ENCODE data around the gene FAM174C.

FAM174C gene

GRCh38 chr19:1231729-1232637 lies 43.3 kb upstream of the FAM174C start:
- Histone ChIP-seq H3K27ac (ENCODE audit: insufficient read depth, low read length, poor library complexity, severe bottlenecking) (no peak overlapping the region), H3K4me3 (ENCODE audit: insufficient read depth, low read depth, low read length, poor library complexity, severe bottlenecking) (no peak overlapping the region), H3K9me3 (ENCODE audit: control insufficient read depth, low read length) (no peaks in the 10 kb centered on the region), H3K27me3 (replicated peaks; ENCODE audit: control insufficient read depth, insufficient read depth, low read length, poor library complexity, severe bottlenecking) (peaks cover 2% of the 10 kb centered on the region), H3K4me1 (ENCODE audit: control insufficient read depth, insufficient read depth, low read length, poor library complexity, severe bottlenecking) (no peaks in the 10 kb centered on the region), H3K36me3 (ENCODE audit: control insufficient read depth, insufficient read depth, low read length) (peaks cover 10% of the 10 kb centered on the region)
- no peak for DNase-seq

DNA sequence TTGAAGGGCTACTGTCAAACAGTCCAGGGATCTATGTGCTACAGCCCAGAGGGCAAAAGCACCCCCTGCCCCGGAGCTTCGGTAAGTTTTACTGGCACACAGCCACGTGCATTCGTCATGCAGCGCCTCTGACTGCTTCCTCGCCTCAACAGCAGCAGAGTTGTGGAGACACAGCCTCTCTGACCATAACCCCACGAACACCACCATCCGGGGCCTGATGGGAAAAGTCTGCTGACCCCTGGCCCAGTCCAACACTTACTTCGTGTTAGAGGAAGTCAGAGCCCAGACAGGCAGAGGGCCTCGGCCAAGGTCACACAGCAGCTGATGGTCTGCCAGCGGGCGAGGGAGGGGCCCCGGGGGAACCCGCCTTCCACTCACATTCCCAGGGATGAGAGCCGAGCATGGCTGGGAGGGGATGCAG lies 42.7 kb upstream of the FAM174C start:
- Histone ChIP-seq H3K4me1 (ENCODE audit: control insufficient read depth, insufficient read depth, low read length, poor library complexity, severe bottlenecking) (no peaks in the 10 kb centered on the region), H3K36me3 (ENCODE audit: control insufficient read depth, insufficient read depth, low read length) (peaks cover 3% of the 10 kb centered on the region), H3K4me3 (ENCODE audit: insufficient read depth, low read depth, low read length, poor library complexity, severe bottlenecking) (no peak overlapping the region), H3K27ac (ENCODE audit: insufficient read depth, low read length, poor library complexity, severe bottlenecking) (no peak overlapping the region), H3K27me3 (replicated peaks; ENCODE audit: control insufficient read depth, insufficient read depth, low read length, poor library complexity, severe bottlenecking) (peaks cover 6% of the 10 kb centered on the region), H3K9me3 (ENCODE audit: control insufficient read depth, low read length) (no peaks in the 10 kb centered on the region)
- no peak for DNase-seq

GRCh38 chr19:1233115-1233667 lies 42.1 kb upstream of the FAM174C start:
- DNase-seq, result no peak
- H3K27ac ChIP-seq (ENCODE audit: insufficient read depth, low read length, poor library complexity, severe bottlenecking), result no peak overlapping the region
- peaks cover 1% of the 10 kb centered on the region for H3K4me1 ChIP-seq (ENCODE audit: control insufficient read depth, insufficient read depth, low read length, poor library complexity, severe bottlenecking)
- H3K27me3 ChIP-seq (replicated peaks; ENCODE audit: control insufficient read depth, insufficient read depth, low read length, poor library complexity, severe bottlenecking), result peaks cover 6% of the 10 kb centered on the region
- no peaks in the 10 kb centered on the region for H3K36me3 ChIP-seq (ENCODE audit: control insufficient read depth, insufficient read depth, low read length)
- no peaks in the 10 kb centered on the region for H3K9me3 ChIP-seq (ENCODE audit: control insufficient read depth, low read length)
- H3K4me3 ChIP-seq (ENCODE audit: insufficient read depth, low read depth, low read length, poor library complexity, severe bottlenecking), result no peak overlapping the region

GRCh38 chr19:1234051-1234954 lies 41.0 kb upstream of the FAM174C start:
- H3K27me3 ChIP-seq (replicated peaks; ENCODE audit: control insufficient read depth, insufficient read depth, low read length, poor library complexity, severe bottlenecking), result peaks cover 6% of the 10 kb centered on the region
- DNase-seq, result no peak
- H3K4me3 ChIP-seq (ENCODE audit: insufficient read depth, low read depth, low read length, poor library complexity, severe bottlenecking), result no peak overlapping the region
- H3K4me1 ChIP-seq (ENCODE audit: control insufficient read depth, insufficient read depth, low read length, poor library complexity, severe bottlenecking), result peaks cover 4% of the 10 kb centered on the region
- H3K9me3 ChIP-seq (ENCODE audit: control insufficient read depth, low read length), result no peaks in the 10 kb centered on the region
- no peaks in the 10 kb centered on the region for H3K36me3 ChIP-seq (ENCODE audit: control insufficient read depth, insufficient read depth, low read length)
- H3K27ac ChIP-seq (ENCODE audit: insufficient read depth, low read length, poor library complexity, severe bottlenecking), result no peak overlapping the region

- Histone ChIP-seq H3K4me1 (ENCODE audit: control insufficient read depth, insufficient read depth, low read length, poor library complexity, severe bottlenecking) (peaks cover 9% of the 10 kb centered on the region), H3K36me3 (ENCODE audit: control insufficient read depth, insufficient read depth, low read length) (no peaks in the 10 kb centered on the region), H3K4me3 (ENCODE audit: insufficient read depth, low read depth, low read length, poor library complexity, severe bottlenecking) (no peak overlapping the region), H3K9me3 (ENCODE audit: control insufficient read depth, low read length) (no peaks in the 10 kb centered on the region), H3K27me3 (replicated peaks; ENCODE audit: control insufficient read depth, insufficient read depth, low read length, poor library complexity, severe bottlenecking) (peaks cover 6% of the 10 kb centered on the region), H3K27ac (ENCODE audit: insufficient read depth, low read length, poor library complexity, severe bottlenecking) (no peak overlapping the region)
- no peak for DNase-seq
Observed at GRCh38 chr19:1234955-1235380, 40.4 kb upstream of the FAM174C start.

DNA sequence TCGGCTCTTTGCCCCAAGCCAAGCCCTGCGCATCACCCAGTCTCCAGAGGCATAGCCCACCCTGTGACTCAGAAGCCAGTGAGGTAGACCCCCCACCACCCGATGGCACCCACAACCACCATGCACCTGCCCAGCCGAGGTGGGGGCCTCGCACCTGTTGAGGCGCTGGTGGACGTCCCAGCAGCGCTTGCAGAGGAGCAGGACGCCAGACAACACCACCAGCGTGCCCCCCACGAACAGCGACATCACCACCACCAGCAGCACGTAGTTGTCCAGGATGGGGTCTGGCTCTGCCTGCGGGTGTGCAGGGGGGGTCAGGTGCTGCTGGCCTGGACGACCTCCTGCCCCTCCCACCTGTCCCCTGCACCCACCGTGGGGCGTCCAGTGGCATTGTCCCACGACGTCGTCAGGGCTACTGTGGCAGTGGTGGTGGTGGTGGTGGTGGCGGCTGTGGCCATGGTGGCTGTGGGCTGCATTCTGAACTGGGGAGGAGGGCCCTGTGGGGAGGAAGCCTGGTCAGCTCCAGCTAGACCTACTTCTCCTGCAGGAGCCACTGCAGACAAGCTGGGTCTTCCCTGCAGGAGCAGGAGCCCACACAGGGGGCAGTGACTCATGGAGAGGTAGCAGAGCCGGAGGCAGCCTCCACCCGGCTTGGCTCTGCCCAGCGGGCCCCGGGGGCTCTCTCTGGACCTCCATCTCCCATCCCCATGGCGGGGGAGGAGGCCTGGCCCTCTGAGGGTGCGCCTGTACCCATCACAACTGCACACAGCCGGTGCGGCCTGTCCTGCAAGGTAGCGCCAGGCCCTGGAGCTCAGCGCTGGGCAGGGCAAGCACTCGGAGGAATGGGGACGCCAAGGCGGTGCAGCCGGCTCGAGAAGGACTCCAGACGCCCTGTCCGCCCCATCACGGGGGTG lies 39.4 kb upstream of the FAM174C start:
- DNase-seq, result no peak
- no peak overlapping the region for H3K27ac ChIP-seq (ENCODE audit: insufficient read depth, low read length, poor library complexity, severe bottlenecking)
- H3K4me3 ChIP-seq (ENCODE audit: insufficient read depth, low read depth, low read length, poor library complexity, severe bottlenecking), result no peak overlapping the region
- peaks cover 17% of the 10 kb centered on the region for H3K4me1 ChIP-seq (ENCODE audit: control insufficient read depth, insufficient read depth, low read length, poor library complexity, severe bottlenecking)
- no peaks in the 10 kb centered on the region for H3K9me3 ChIP-seq (ENCODE audit: control insufficient read depth, low read length)
- H3K36me3 ChIP-seq (ENCODE audit: control insufficient read depth, insufficient read depth, low read length), result no peaks in the 10 kb centered on the region
- peaks cover 6% of the 10 kb centered on the region for H3K27me3 ChIP-seq (replicated peaks; ENCODE audit: control insufficient read depth, insufficient read depth, low read length, poor library complexity, severe bottlenecking)

GRCh38 chr19:1236576-1236975 lies 38.8 kb upstream of the FAM174C start:
- DNase-seq, result no peak
- H3K36me3 ChIP-seq (ENCODE audit: control insufficient read depth, insufficient read depth, low read length), result no peaks in the 10 kb centered on the region
- no peaks in the 10 kb centered on the region for H3K9me3 ChIP-seq (ENCODE audit: control insufficient read depth, low read length)
- H3K4me1 ChIP-seq (ENCODE audit: control insufficient read depth, insufficient read depth, low read length, poor library complexity, severe bottlenecking), result peaks cover 22% of the 10 kb centered on the region
- peaks cover 6% of the 10 kb centered on the region for H3K27me3 ChIP-seq (replicated peaks; ENCODE audit: control insufficient read depth, insufficient read depth, low read length, poor library complexity, severe bottlenecking)
- H3K27ac ChIP-seq (ENCODE audit: insufficient read depth, low read length, poor library complexity, severe bottlenecking), result no peak overlapping the region
- no peak overlapping the region for H3K4me3 ChIP-seq (ENCODE audit: insufficient read depth, low read depth, low read length, poor library complexity, severe bottlenecking)

DNA sequence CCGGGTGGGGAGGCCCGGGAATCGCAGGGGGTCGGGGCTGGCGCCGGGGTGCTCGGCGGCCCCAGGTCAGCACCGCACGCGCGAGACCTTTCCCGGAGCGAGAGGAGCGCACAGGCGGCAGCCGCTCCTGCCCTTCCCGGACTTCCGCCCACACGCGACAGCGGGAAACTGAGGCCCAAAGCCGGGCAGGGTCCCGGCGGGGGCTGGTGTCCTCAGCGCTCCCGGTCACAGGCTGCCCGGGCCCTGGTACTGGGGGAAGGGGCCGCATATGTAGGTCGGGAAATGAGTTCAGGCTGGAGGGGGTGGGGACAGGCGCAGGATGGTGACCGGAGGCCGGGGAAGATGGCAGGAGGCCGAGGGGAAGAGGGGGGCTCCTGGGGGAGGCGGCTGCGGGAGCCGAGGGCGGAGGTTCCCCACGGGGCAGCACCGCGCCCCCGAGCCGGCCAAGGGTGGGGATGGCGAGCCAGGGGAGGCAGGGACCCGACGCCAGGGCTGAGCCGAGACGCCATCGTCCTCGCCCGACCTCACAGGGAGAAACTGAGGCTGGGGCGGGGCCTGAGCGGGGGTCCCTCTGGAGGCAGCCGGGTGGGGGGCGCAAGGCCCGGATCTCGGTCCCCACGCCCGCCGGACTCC lies 38.2 kb upstream of the FAM174C start:
- Histone ChIP-seq H3K4me3 (ENCODE audit: insufficient read depth, low read depth, low read length, poor library complexity, severe bottlenecking) (peak overlapping the region; percentile 40), H3K27ac (ENCODE audit: insufficient read depth, low read length, poor library complexity, severe bottlenecking) (no peak overlapping the region), H3K4me1 (ENCODE audit: control insufficient read depth, insufficient read depth, low read length, poor library complexity, severe bottlenecking) (peaks cover 23% of the 10 kb centered on the region), H3K9me3 (ENCODE audit: control insufficient read depth, low read length) (no peaks in the 10 kb centered on the region), H3K36me3 (ENCODE audit: control insufficient read depth, insufficient read depth, low read length) (no peaks in the 10 kb centered on the region), H3K27me3 (replicated peaks; ENCODE audit: control insufficient read depth, insufficient read depth, low read length, poor library complexity, severe bottlenecking) (peaks cover 6% of the 10 kb centered on the region)
- no peak for DNase-seq

All from effector memory CD4-positive, alpha-beta T cell (primary cell).